Measurements from ENCODE around the gene FLCN. TPM values are rescaled to one million over a fixed set of nuclear protein-coding genes. Genes with fewer than 3 reads are reported as not detected.
A peak's percentile ranks its signal among the peaks of the same experiment; 100 is the strongest.

The FLCN gene
- total and polyA plus RNA-seq, 2 donors (not counting 3 experiments of a cell fraction or from before 2014, with no cell fraction given), result 38.8 to 68.9 TPM

GRCh38 chr17:17269926-17270773, 33.2 kb upstream of the FLCN start:
- ChIA-PET POLR2A (interaction anchor here (0.7 kb wide), 1 partner anchor 11 kb away, joined by 4 read pairs; no protein-coding TSS in a partner anchor), CTCF (interaction anchor here (1.0 to 3.0 kb wide), 5 partner anchors 8 to 128 kb away, joined by 3 to 11 read pairs (median 4); partner anchors contain the start of gene COPS3)
- Histone ChIP-seq H3K9ac (replicated peaks; ENCODE audit: extremely low read depth, insufficient read depth, low read length) (no peak overlapping the region), H3K4me2 (ENCODE audit: insufficient read depth, low read length) (no peak overlapping the region), H3K9me1 (replicated peaks; ENCODE audit: control insufficient read depth, extremely low read depth, insufficient read depth, low read length) (no peaks in the 10 kb centered on the region), H3K4me3 (replicated peaks in 1 of 3; ENCODE audit: insufficient read depth in 1 of 3, low read depth in 1 of 3, low read length in 3 of 3) (no peak overlapping the region), H2AFZ (ENCODE audit: low read depth, low read length) (no peak overlapping the region), H3K27ac (ENCODE audit: insufficient read depth, low read depth, low read length) (no peak overlapping the region), H3K4me1 (ENCODE audit: control insufficient read depth, extremely low read depth, insufficient read depth, low read length) (no peaks in the 10 kb centered on the region), H4K20me1 (replicated peaks; ENCODE audit: control insufficient read depth, extremely low read depth, insufficient read depth, low read length) (no peaks in the 10 kb centered on the region), H3K9me3 (replicated peaks; ENCODE audit: control insufficient read depth, insufficient read depth, low read length) (no peaks in the 10 kb centered on the region), H3K27me3 (ENCODE audit: control insufficient read depth in 2 of 2, insufficient read depth in 2 of 2, low read length in 2 of 2) (no peaks in the 10 kb centered on the region), H3K79me2 (ENCODE audit: control insufficient read depth, insufficient read depth, low read length) (peaks cover 6% of the 10 kb centered on the region), H3K36me3 (ENCODE audit: control insufficient read depth in 2 of 2, extremely low read depth in 1 of 2, insufficient read depth in 2 of 2, low read length in 2 of 2) (peaks cover 9 to 26% of the 10 kb centered on the region in 2 experiments)
- DNase-seq (ENCODE audit: low read depth, low spot score) (peak; percentile 9), FAIRE-seq (no peak)
- BruUV-seq (replicated peaks), result no TSS peak
- intact Hi-C loops (cut with micrococcal nuclease) (no loop called here), dilution Hi-C loops (cut with MboI; ENCODE audit: extremely low pct_ligation_motif_present, low sequenced_read_pairs) (no loop called here)
- TF ChIP-seq CTCF (IDR thresholded peaks at IDR 0.05; ENCODE audit: extremely low read depth in 1 of 2, insufficient read depth in 1 of 2, low read depth in 1 of 2, low read length in 2 of 2), result peak; percentile 14 to 39
- TF ChIP-seq MAX (IDR thresholded peaks at IDR 0.05; ENCODE audit: insufficient read depth, insufficient read length), result no peak

GRCh38 chr17:17264430-17264829, 27.5 kb upstream of the FLCN start:
- intact Hi-C loops (cut with micrococcal nuclease) (no loop called here), dilution Hi-C loops (cut with MboI; ENCODE audit: extremely low pct_ligation_motif_present, low sequenced_read_pairs) (no loop called here)
- no TSS peak for BruUV-seq (replicated peaks)
- Histone ChIP-seq H3K9ac (replicated peaks; ENCODE audit: extremely low read depth, insufficient read depth, low read length) (no peak overlapping the region), H3K27me3 (ENCODE audit: control insufficient read depth in 2 of 2, insufficient read depth in 2 of 2, low read length in 2 of 2) (no peaks in the 10 kb centered on the region), H3K79me2 (ENCODE audit: control insufficient read depth, insufficient read depth, low read length) (no peaks in the 10 kb centered on the region), H3K9me3 (replicated peaks; ENCODE audit: control insufficient read depth, insufficient read depth, low read length) (no peaks in the 10 kb centered on the region), H3K9me1 (replicated peaks; ENCODE audit: control insufficient read depth, extremely low read depth, insufficient read depth, low read length) (no peaks in the 10 kb centered on the region), H3K27ac (ENCODE audit: insufficient read depth, low read depth, low read length) (no peak overlapping the region), H3K4me2 (ENCODE audit: insufficient read depth, low read length) (no peak overlapping the region), H2AFZ (ENCODE audit: low read depth, low read length) (no peak overlapping the region), H3K36me3 (ENCODE audit: control insufficient read depth in 2 of 2, extremely low read depth in 1 of 2, insufficient read depth in 2 of 2, low read length in 2 of 2) (peaks cover 16 to 26% of the 10 kb centered on the region in 2 experiments), H4K20me1 (replicated peaks; ENCODE audit: control insufficient read depth, extremely low read depth, insufficient read depth, low read length) (no peaks in the 10 kb centered on the region), H3K4me1 (ENCODE audit: control insufficient read depth, extremely low read depth, insufficient read depth, low read length) (no peaks in the 10 kb centered on the region), H3K4me3 (replicated peaks in 1 of 3; ENCODE audit: insufficient read depth in 1 of 3, low read depth in 1 of 3, low read length in 3 of 3) (no peak overlapping the region)
- CTCF ChIA-PET, result interaction anchor here (1.2 kb wide), 1 partner anchor 10 kb away, joined by 4 read pairs; no protein-coding TSS in a partner anchor
- no peak for FAIRE-seq
- no peak for DNase-seq (ENCODE audit: low read depth, low spot score)
- POLR2A ChIA-PET, result no interaction called here
- TF ChIP-seq JUN (IDR thresholded peaks at IDR 0.05; ENCODE audit: borderline replicate concordance, insufficient read depth, insufficient read length, low read depth), result no peak
- no peak for TF ChIP-seq POLR2A (IDR thresholded peaks at IDR 0.05; ENCODE audit: low read depth, low read length)
- no peak for TF ChIP-seq FOS (IDR thresholded peaks at IDR 0.05; ENCODE audit: borderline replicate concordance, insufficient read depth, low read length)
- no peak for TF ChIP-seq GATA2 (IDR thresholded peaks at IDR 0.05; ENCODE audit: insufficient read depth, insufficient read length, low read depth, low read length)
- TF ChIP-seq CTCF (IDR thresholded peaks at IDR 0.05; ENCODE audit: extremely low read depth in 1 of 2, insufficient read depth in 1 of 2, low read depth in 1 of 2, low read length in 2 of 2), result no peak
- no peak for TF ChIP-seq EZH2 (IDR thresholded peaks at IDR 0.05; ENCODE audit: borderline replicate concordance, low read depth, low read length, severe bottlenecking)
